Upper lobe of left lung (tissue), 4 donors: ENCODE results near the gene C15orf39.

Experiments
- EP300 ChIP-seq, 4 donors: sonication (generic); formaldehyde crosslinking; IDR thresholded peaks; one replicate each; pipeline ENCODE4 v1.5.1; 2017; ENCODE audit warnings: antibody characterized with exemption in 4 of 4, control low read depth in 2 of 4
- POLR2A ChIP-seq, 4 donors: fragments of 450-650 bp; IDR thresholded peaks; one replicate each; pipeline ENCODE4 v1.5.1; 2016 to 2017; ENCODE audit warnings: antibody characterized with exemption in 4 of 4, mild to moderate bottlenecking in 2 of 4
- POLR2AphosphoS5 ChIP-seq, 2 donors: sonication (generic); formaldehyde crosslinking; IDR thresholded peaks; one replicate each; pipeline ENCODE4 v1.5.1; 2017; ENCODE audit warnings: antibody characterized with exemption in 2 of 2
- TF ChIP-seq, protein P1 (sequence below), 6 experiments: fragments of 450-650 bp in 4 of 6; fragments of 200-600 bp in 2 of 6; sonication (generic) in 2 of 6; IDR thresholded peaks; one replicate each; pipeline ENCODE4 v1.5.1; 2016 to 2019; ENCODE audit warnings: antibody characterized with exemption in 6 of 6

- TF ChIP-seq, protein P1, sequence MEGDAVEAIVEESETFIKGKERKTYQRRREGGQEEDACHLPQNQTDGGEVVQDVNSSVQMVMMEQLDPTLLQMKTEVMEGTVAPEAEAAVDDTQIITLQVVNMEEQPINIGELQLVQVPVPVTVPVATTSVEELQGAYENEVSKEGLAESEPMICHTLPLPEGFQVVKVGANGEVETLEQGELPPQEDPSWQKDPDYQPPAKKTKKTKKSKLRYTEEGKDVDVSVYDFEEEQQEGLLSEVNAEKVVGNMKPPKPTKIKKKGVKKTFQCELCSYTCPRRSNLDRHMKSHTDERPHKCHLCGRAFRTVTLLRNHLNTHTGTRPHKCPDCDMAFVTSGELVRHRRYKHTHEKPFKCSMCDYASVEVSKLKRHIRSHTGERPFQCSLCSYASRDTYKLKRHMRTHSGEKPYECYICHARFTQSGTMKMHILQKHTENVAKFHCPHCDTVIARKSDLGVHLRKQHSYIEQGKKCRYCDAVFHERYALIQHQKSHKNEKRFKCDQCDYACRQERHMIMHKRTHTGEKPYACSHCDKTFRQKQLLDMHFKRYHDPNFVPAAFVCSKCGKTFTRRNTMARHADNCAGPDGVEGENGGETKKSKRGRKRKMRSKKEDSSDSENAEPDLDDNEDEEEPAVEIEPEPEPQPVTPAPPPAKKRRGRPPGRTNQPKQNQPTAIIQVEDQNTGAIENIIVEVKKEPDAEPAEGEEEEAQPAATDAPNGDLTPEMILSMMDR (IDR thresholded peaks at IDR 0.05), result no peak
- TF ChIP-seq POLR2A (IDR thresholded peaks at IDR 0.05), result no peak
- TF ChIP-seq EP300 (IDR thresholded peaks at IDR 0.05), result no peak
- TF ChIP-seq POLR2AphosphoS5 (IDR thresholded peaks at IDR 0.05), result no peak
Measured at GRCh38 chr15:75182187-75183131, 19.2 kb upstream of the C15orf39 start.
